Measurements from ENCODE around the gene TMED10.

Gene TMED10

DNA sequence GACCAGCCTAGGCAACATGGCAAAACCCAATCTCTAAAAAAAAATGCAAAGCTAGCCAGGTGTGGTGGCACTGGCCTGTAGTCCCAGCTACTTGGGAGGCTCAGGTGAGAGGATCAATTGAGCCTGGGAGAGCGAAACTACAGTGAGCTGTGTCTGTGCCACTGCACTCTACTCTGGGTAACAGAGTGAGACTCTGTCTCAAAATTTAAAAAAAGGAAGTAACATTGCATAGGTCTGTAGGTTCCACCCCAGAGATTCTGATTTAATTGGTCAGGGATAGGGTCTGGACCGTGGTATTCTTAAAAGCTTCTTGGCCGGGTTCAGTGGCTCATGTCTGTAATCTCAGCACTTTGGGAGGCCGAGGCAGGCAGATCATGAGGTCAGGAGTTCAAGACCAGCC, 80.7 kb downstream of the TMED10 start:
- no peak for TF ChIP-seq ZNF221 (tag by site-specific recombination; IDR thresholded peaks at IDR 0.05; ENCODE audit: borderline replicate concordance)
- Histone ChIP-seq H3K9me3 (ENCODE audit: control insufficient read depth, insufficient read depth, low read depth, low read length) (no peaks in the 10 kb centered on the region), H3K4me3 (ENCODE audit: low read depth, low read length) (no peak overlapping the region), H3K36me3 (ENCODE audit: control insufficient read depth in 2 of 2, insufficient read depth in 1 of 2, low read length in 2 of 2) (peaks cover 76 to 89% of the 10 kb centered on the region in 2 experiments), H3K4me1 (ENCODE audit: control insufficient read depth, insufficient read depth, low read length) (no peaks in the 10 kb centered on the region), H3K27ac (ENCODE audit: extremely low read depth, low read depth, low read length) (no peak overlapping the region)
- ChIA-PET POLR2A (no interaction called here), CTCF (interaction anchor here (0.9 kb wide), 1 partner anchor 235 kb away, joined by 4 read pairs; no protein-coding TSS in a partner anchor)

DNA sequence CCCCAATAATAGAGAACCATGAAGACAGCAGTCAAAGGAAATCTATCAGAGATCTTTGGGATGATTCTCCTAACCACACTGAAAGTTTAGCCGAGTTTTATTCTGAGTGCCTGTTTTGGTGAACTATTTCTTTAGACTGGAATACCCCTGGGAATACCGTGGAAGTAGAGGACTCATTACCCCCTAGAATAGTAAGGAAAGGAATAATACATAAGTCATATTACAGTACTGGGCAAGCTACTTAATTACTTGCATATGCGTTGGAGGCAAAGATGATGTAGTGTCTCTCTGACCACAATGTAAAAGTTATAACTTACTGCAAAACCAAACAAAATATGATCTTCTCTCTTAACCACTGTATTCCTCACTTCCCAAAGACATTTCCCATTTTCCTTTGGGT, 81.5 kb downstream of the TMED10 start:
- H3K36me3 ChIP-seq (ENCODE audit: control insufficient read depth in 2 of 2, insufficient read depth in 1 of 2, low read length in 2 of 2) = peaks cover 75 to 87% of the 10 kb centered on the region in 2 experiments
- H3K9me3 ChIP-seq (ENCODE audit: control insufficient read depth, insufficient read depth, low read depth, low read length) = no peaks in the 10 kb centered on the region
- TF ChIP-seq, protein P1, sequence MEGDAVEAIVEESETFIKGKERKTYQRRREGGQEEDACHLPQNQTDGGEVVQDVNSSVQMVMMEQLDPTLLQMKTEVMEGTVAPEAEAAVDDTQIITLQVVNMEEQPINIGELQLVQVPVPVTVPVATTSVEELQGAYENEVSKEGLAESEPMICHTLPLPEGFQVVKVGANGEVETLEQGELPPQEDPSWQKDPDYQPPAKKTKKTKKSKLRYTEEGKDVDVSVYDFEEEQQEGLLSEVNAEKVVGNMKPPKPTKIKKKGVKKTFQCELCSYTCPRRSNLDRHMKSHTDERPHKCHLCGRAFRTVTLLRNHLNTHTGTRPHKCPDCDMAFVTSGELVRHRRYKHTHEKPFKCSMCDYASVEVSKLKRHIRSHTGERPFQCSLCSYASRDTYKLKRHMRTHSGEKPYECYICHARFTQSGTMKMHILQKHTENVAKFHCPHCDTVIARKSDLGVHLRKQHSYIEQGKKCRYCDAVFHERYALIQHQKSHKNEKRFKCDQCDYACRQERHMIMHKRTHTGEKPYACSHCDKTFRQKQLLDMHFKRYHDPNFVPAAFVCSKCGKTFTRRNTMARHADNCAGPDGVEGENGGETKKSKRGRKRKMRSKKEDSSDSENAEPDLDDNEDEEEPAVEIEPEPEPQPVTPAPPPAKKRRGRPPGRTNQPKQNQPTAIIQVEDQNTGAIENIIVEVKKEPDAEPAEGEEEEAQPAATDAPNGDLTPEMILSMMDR (tag by site-specific recombination; IDR thresholded peaks at IDR 0.05) = no peak
- TF ChIP-seq, protein P2, sequence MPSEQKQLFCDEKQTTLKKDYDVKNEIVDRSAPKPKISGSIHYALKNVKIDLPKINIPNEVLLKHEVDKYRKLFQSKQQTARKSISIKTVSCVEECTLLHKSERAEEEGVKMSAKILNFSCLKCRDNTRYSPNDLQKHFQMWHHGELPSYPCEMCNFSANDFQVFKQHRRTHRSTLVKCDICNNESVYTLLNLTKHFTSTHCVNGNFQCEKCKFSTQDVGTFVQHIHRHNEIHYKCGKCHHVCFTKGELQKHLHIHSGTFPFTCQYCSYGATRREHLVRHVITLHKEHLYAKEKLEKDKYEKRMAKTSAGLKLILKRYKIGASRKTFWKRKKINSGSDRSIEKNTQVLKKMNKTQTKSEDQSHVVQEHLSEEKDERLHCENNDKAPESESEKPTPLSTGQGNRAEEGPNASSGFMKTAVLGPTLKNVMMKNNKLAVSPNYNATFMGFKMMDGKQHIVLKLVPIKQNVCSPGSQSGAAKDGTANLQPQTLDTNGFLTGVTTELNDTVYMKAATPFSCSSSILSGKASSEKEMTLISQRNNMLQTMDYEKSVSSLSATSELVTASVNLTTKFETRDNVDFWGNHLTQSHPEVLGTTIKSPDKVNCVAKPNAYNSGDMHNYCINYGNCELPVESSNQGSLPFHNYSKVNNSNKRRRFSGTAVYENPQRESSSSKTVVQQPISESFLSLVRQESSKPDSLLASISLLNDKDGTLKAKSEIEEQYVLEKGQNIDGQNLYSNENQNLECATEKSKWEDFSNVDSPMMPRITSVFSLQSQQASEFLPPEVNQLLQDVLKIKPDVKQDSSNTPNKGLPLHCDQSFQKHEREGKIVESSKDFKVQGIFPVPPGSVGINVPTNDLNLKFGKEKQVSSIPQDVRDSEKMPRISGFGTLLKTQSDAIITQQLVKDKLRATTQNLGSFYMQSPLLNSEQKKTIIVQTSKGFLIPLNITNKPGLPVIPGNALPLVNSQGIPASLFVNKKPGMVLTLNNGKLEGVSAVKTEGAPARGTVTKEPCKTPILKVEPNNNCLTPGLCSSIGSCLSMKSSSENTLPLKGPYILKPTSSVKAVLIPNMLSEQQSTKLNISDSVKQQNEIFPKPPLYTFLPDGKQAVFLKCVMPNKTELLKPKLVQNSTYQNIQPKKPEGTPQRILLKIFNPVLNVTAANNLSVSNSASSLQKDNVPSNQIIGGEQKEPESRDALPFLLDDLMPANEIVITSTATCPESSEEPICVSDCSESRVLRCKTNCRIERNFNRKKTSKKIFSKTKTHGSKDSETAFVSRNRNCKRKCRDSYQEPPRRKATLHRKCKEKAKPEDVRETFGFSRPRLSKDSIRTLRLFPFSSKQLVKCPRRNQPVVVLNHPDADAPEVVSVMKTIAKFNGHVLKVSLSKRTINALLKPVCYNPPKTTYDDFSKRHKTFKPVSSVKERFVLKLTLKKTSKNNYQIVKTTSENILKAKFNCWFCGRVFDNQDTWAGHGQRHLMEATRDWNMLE (tag by site-specific recombination; conservative IDR thresholded peaks at IDR 0.05; ENCODE audit: low read depth) = no peak
- TF ChIP-seq SCRT2 (tag by site-specific recombination; IDR thresholded peaks at IDR 0.05) = no peak
- TF ChIP-seq MZF1 (tag by site-specific recombination; IDR thresholded peaks at IDR 0.05; ENCODE audit: borderline replicate concordance) = no peak
- no peak for TF ChIP-seq ZNF76 (tag by site-specific recombination; IDR thresholded peaks at IDR 0.05; ENCODE audit: borderline replicate concordance, low read depth)
- TF ChIP-seq OSR2 (tag by site-specific recombination; IDR thresholded peaks at IDR 0.05) = no peak
- TF ChIP-seq, protein P3, sequence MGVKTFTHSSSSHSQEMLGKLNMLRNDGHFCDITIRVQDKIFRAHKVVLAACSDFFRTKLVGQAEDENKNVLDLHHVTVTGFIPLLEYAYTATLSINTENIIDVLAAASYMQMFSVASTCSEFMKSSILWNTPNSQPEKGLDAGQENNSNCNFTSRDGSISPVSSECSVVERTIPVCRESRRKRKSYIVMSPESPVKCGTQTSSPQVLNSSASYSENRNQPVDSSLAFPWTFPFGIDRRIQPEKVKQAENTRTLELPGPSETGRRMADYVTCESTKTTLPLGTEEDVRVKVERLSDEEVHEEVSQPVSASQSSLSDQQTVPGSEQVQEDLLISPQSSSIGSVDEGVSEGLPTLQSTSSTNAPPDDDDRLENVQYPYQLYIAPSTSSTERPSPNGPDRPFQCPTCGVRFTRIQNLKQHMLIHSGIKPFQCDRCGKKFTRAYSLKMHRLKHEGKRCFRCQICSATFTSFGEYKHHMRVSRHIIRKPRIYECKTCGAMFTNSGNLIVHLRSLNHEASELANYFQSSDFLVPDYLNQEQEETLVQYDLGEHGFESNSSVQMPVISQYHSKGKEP (tag by site-specific recombination; IDR thresholded peaks at IDR 0.05) = no peak
- TF ChIP-seq ZNF626 (tag by site-specific recombination; IDR thresholded peaks at IDR 0.05) = no peak
- TF ChIP-seq, protein P4, sequence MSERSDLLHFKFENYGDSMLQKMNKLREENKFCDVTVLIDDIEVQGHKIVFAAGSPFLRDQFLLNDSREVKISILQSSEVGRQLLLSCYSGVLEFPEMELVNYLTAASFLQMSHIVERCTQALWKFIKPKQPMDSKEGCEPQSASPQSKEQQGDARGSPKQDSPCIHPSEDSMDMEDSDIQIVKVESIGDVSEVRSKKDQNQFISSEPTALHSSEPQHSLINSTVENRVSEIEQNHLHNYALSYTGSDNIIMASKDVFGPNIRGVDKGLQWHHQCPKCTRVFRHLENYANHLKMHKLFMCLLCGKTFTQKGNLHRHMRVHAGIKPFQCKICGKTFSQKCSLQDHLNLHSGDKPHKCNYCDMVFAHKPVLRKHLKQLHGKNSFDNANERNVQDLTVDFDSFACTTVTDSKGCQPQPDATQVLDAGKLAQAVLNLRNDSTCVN (tag by site-specific recombination; optimal IDR thresholded peaks at IDR 0.05) = no peak
- no peak for TF ChIP-seq REPIN1 (tag by site-specific recombination; IDR thresholded peaks at IDR 0.05; ENCODE audit: low read depth)
- TF ChIP-seq, protein P5, sequence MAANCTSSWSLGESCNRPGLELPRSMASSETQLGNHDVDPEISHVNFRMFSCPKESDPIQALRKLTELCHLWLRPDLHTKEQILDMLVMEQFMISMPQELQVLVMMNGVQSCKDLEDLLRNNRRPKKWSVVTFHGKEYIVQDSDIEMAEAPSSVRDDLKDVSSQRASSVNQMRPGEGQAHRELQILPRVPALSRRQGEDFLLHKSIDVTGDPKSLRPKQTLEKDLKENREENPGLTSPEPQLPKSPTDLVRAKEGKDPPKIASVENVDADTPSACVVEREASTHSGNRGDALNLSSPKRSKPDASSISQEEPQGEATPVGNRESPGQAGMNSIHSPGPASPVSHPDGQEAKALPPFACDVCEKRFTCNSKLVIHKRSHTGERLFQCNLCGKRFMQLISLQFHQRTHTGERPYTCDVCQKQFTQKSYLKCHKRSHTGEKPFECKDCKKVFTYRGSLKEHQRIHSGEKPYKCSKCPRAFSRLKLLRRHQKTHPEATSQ (tag by site-specific recombination; IDR thresholded peaks at IDR 0.05) = no peak
- no peak for TF ChIP-seq ZNF610 (tag by site-specific recombination; IDR thresholded peaks at IDR 0.05; ENCODE audit: borderline replicate concordance)
- TF ChIP-seq, protein P6, sequence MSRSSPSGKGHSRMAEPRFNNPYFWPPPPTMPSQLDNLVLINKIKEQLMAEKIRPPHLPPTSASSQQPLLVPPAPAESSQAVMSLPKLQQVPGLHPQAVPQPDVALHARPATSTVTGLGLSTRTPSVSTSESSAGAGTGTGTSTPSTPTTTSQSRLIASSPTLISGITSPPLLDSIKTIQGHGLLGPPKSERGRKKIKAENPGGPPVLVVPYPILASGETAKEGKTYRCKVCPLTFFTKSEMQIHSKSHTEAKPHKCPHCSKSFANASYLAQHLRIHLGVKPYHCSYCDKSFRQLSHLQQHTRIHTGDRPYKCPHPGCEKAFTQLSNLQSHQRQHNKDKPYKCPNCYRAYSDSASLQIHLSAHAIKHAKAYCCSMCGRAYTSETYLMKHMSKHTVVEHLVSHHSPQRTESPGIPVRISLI (tag by site-specific recombination; IDR thresholded peaks at IDR 0.05) = no peak
- TF ChIP-seq GLIS1 (tag by site-specific recombination; IDR thresholded peaks at IDR 0.05) = no peak
- no peak overlapping the region for H3K27ac ChIP-seq (ENCODE audit: extremely low read depth, low read depth, low read length)
- H3K4me1 ChIP-seq (ENCODE audit: control insufficient read depth, insufficient read depth, low read length) = no peaks in the 10 kb centered on the region
- ChIA-PET POLR2A (no interaction called here), CTCF (interaction anchor here (0.5 to 0.6 kb wide), 2 partner anchors 34 to 216 kb away, joined by 3 to 4 read pairs; no protein-coding TSS in a partner anchor)
- H3K4me3 ChIP-seq (ENCODE audit: low read depth, low read length) = no peak overlapping the region
